HCT116 (cell line): ENCODE measurements around the gene EXOC6B. TPM values are rescaled to one million over a fixed set of nuclear protein-coding genes. Genes with fewer than 3 reads are reported as not detected.

Experiments used
- ATAC-seq: fragments of 200-7000 bp; cut with Tn5 transposase; 2 replicates; pipeline ENCODE4 v1.9.1; 2020; ENCODE audit warnings: mild to moderate bottlenecking, moderate library complexity
- BruUV-seq: library from RNA; stranded (reverse); fragments of 400-500 nt; replicated peaks from 2 replicates; lab custom pipeline; 2021; lab: Mats Ljungman, UMichigan
- CTCF ChIA-PET: fragments of 300-600 bp; sonication (Branson Sonifier 250); formaldehyde crosslinking; loops from one replicate; lab custom pipeline; 2021; ENCODE audit warnings: antibody characterized with exemption; lab: Charles Lee
- POLR2A ChIA-PET: fragments of 300-600, 350-600 bp; sonication (Branson Sonifier 250); formaldehyde crosslinking; loops from one replicate; lab custom pipeline; 2021; ENCODE audit warnings: antibody characterized with exemption; lab: Charles Lee
- RAD21 ChIA-PET, 2 experiments: fragments of 300-600 bp; sonication (Branson Sonifier 250); formaldehyde crosslinking; loops; one replicate each; lab custom pipeline; 2023; ENCODE audit warnings: low total read pairs in 2 of 2; ENCODE audit not compliant: uncharacterized antibody in 2 of 2, unreplicated experiment in 2 of 2, low non-redundant PET in 1 of 2; lab: Charles Lee
- DNase-seq: peaks from one replicate; pipeline ENCODE4 v3.0.0-alpha.2; 2010; ENCODE audit warnings: low read depth, low spot score
- H2AFZ ChIP-seq: fragments of 200-600 bp; shearing (Covaris generic), sonication (generic); 2 replicates; pipeline ENCODE4 v1.6.1; 2017; ENCODE audit warnings: low read depth, mixed run types, mixed read lengths, antibody characterized with exemption, low read length; ENCODE audit not compliant: poor library complexity, severe bottlenecking
- H3K27ac ChIP-seq: 2 replicates; pipeline ENCODE4 v1.5.1; 2012; ENCODE audit warnings: low read depth, low read length
- H3K27me3 ChIP-seq: fragments of 200-600 bp; sonication (generic); 2 replicates; pipeline ENCODE4 v1.6.1; 2016; ENCODE audit warnings: mixed run types, low read length, mixed read lengths; ENCODE audit not compliant: insufficient read depth
- H3K36me3 ChIP-seq, 2 experiments: fragments of 200-500 bp in 1 of 2; fragments of 200-600 bp in 1 of 2; sonication (Bioruptor generic) in 1 of 2; sonication (generic) in 1 of 2; 2 replicates each; pipeline versions ENCODE4 v1.5.1 to v1.6.1; 2014 to 2016; ENCODE audit warnings: low read length in 2 of 2, inconsistent platforms in 1 of 2, mixed read lengths in 1 of 2, mixed run types in 1 of 2; ENCODE audit not compliant: insufficient read depth in 2 of 2, control insufficient read depth in 1 of 2
- H3K4me1 ChIP-seq, 2 experiments: fragments of 200-600 bp in 1 of 2; sonication (generic) in 1 of 2; 2 replicates each; pipeline versions ENCODE4 v1.5.1 to v1.6.1; 2012 to 2017; ENCODE audit warnings: low read length in 2 of 2, inconsistent platforms in 1 of 2, mild to moderate bottlenecking in 1 of 2, mixed read lengths in 1 of 2, mixed run types in 1 of 2, moderate library complexity in 1 of 2; ENCODE audit not compliant: insufficient read depth in 2 of 2, control insufficient read depth in 1 of 2
- H3K4me2 ChIP-seq: fragments of 200-600 bp; sonication (generic); 2 replicates; pipeline ENCODE4 v1.6.1; 2017; ENCODE audit warnings: mixed run types, low read length, mixed read lengths
- H3K4me3 ChIP-seq, 2 experiments: fragments of 200-600 bp in 1 of 2; sonication (generic) in 1 of 2; replicated peaks in 1 of 2; 2 replicates each; pipeline ENCODE4 v1.5.1; 2011 to 2016; ENCODE audit warnings: low read length in 2 of 2, control low read depth in 1 of 2, low read depth in 1 of 2, mild to moderate bottlenecking in 1 of 2, mixed read lengths in 1 of 2, mixed run types in 1 of 2
- H3K79me2 ChIP-seq: fragments of 200-600 bp; sonication (generic); 2 replicates; pipeline ENCODE4 v1.6.1; 2017; ENCODE audit warnings: mild to moderate bottlenecking, mixed run types, low read length, moderate library complexity, mixed read lengths; ENCODE audit not compliant: insufficient read depth
- H3K9ac ChIP-seq: fragments of 200-600 bp; sonication (generic); 2 replicates; pipeline ENCODE4 v1.6.1; 2016; ENCODE audit warnings: low read length, mixed read lengths
- H3K9me2 ChIP-seq: fragments of 200-600 bp; sonication (generic), shearing (Covaris generic); 2 replicates; pipeline ENCODE4 v1.6.1; 2017; ENCODE audit warnings: mixed run types, mild to moderate bottlenecking, moderate library complexity; ENCODE audit not compliant: insufficient read depth
- H3K9me3 ChIP-seq, 2 experiments: fragments of 200-500 bp in 1 of 2; fragments of 200-600 bp in 1 of 2; sonication (Bioruptor generic) in 1 of 2; sonication (generic) in 1 of 2; 2 replicates each; pipeline ENCODE4 v1.6.1; 2014 to 2017; ENCODE audit warnings: low read length in 2 of 2, mixed read lengths in 2 of 2, inconsistent platforms in 1 of 2, low read depth in 1 of 2, mild to moderate bottlenecking in 1 of 2, mixed run types in 1 of 2, moderate library complexity in 1 of 2; ENCODE audit not compliant: control insufficient read depth in 1 of 2, insufficient read depth in 1 of 2
- H4K20me1 ChIP-seq: fragments of 200-600 bp; sonication (generic), shearing (Covaris generic); 2 replicates; pipeline ENCODE4 v1.6.1; 2017; ENCODE audit warnings: mixed run types, mild to moderate bottlenecking, moderate library complexity; ENCODE audit not compliant: insufficient read depth
- CBX3 ChIP-seq: IDR thresholded peaks from 2 replicates; pipeline ENCODE4 v1.6.1; 2012; ENCODE audit warnings: low read depth
- CEBPB ChIP-seq: IDR thresholded peaks from 2 replicates; pipeline ENCODE4 v1.6.1; 2012; ENCODE audit warnings: low read depth
- EGR1 ChIP-seq: IDR thresholded peaks from 2 replicates; pipeline ENCODE4 v1.6.1; 2012; ENCODE audit warnings: low read depth
- EZH2 ChIP-seq: fragments of 200-600 bp; sonication (generic); IDR thresholded peaks from 2 replicates; pipeline ENCODE4 v1.6.1; 2017; ENCODE audit warnings: antibody characterized with exemption, mixed run types
- FOSL1 ChIP-seq: IDR thresholded peaks from 2 replicates; pipeline ENCODE4 v1.6.1; 2012; ENCODE audit warnings: low read depth
- JUND ChIP-seq: IDR thresholded peaks from 2 replicates; pipeline ENCODE4 v1.6.1; 2012
- POLR2A ChIP-seq: IDR thresholded peaks from 2 replicates; pipeline ENCODE4 v1.7.0; 2011; ENCODE audit warnings: borderline replicate concordance; ENCODE audit not compliant: insufficient read depth, insufficient read length; ENCODE audit errors: extremely low read depth
- YY1 ChIP-seq: IDR thresholded peaks from 2 replicates; pipeline ENCODE4 v1.6.1; 2011; ENCODE audit warnings: low read length, low read depth, moderate library complexity, mild to moderate bottlenecking; ENCODE audit not compliant: insufficient replicate concordance; ENCODE audit errors: extremely low read depth
- ZNF274 ChIP-seq: fragments of 200-500 bp; sonication (Bioruptor generic); IDR thresholded peaks from 2 replicates; pipeline ENCODE4 v1.6.1; 2014; ENCODE audit warnings: mild to moderate bottlenecking, low read depth, low read length, inconsistent platforms
- intact Hi-C: fragments of 100-400 bp; cut with micrococcal nuclease; formaldehyde crosslinking; loops from 2 replicates; pipeline ENCODE4 v1.10.0; 2022
- total RNA-seq: library from RNA; stranded (reverse); gene quantifications from one replicate; pipeline ENCODE4 v1.2.1, GENCODE V29; 2021; ENCODE audit not compliant: unreplicated experiment
- TF ChIP-seq, protein P1 (sequence below): IDR thresholded peaks from 2 replicates; pipeline ENCODE4 v1.6.1; 2012; ENCODE audit warnings: low read depth
- TF ChIP-seq, protein P2 (sequence below): IDR thresholded peaks from 2 replicates; pipeline ENCODE4 v1.6.1; 2012

EXOC6B gene
- total RNA-seq, 1 experiment from 2014 or later, result 25.4 TPM

DNA sequence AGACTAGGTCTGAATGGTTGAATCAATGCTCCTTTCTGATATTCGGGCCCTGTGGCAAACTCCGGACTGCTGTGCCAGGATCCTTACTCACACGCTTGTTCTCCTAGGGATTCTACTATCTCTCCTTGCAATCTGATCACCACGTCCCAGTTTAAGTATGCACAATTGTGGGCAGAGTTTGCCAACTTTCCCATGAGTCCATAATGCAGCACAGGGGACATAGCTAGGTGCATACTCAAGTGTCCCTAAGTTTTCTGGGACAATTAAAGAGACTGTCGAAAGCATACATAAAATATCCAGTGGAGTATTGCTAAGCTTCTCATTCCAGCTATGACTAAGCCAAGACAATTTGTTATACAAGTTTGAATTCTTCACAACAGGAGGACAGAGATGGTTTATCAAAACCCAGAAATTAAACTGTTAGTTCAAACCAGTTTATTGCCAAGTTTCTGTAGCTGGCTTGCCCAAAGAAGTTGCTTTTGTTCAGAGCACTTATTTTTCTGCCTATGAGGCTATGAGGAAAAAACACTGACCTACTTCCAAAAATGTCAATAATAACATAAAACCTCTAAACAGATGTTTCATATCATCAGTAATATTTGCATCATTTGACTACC, 136.1 kb downstream of the EXOC6B start (continued):
- TF ChIP-seq, protein P1, sequence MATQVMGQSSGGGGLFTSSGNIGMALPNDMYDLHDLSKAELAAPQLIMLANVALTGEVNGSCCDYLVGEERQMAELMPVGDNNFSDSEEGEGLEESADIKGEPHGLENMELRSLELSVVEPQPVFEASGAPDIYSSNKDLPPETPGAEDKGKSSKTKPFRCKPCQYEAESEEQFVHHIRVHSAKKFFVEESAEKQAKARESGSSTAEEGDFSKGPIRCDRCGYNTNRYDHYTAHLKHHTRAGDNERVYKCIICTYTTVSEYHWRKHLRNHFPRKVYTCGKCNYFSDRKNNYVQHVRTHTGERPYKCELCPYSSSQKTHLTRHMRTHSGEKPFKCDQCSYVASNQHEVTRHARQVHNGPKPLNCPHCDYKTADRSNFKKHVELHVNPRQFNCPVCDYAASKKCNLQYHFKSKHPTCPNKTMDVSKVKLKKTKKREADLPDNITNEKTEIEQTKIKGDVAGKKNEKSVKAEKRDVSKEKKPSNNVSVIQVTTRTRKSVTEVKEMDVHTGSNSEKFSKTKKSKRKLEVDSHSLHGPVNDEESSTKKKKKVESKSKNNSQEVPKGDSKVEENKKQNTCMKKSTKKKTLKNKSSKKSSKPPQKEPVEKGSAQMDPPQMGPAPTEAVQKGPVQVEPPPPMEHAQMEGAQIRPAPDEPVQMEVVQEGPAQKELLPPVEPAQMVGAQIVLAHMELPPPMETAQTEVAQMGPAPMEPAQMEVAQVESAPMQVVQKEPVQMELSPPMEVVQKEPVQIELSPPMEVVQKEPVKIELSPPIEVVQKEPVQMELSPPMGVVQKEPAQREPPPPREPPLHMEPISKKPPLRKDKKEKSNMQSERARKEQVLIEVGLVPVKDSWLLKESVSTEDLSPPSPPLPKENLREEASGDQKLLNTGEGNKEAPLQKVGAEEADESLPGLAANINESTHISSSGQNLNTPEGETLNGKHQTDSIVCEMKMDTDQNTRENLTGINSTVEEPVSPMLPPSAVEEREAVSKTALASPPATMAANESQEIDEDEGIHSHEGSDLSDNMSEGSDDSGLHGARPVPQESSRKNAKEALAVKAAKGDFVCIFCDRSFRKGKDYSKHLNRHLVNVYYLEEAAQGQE, result no peak
- no peak for TF ChIP-seq EGR1
- no peak for TF ChIP-seq FOSL1

DNA sequence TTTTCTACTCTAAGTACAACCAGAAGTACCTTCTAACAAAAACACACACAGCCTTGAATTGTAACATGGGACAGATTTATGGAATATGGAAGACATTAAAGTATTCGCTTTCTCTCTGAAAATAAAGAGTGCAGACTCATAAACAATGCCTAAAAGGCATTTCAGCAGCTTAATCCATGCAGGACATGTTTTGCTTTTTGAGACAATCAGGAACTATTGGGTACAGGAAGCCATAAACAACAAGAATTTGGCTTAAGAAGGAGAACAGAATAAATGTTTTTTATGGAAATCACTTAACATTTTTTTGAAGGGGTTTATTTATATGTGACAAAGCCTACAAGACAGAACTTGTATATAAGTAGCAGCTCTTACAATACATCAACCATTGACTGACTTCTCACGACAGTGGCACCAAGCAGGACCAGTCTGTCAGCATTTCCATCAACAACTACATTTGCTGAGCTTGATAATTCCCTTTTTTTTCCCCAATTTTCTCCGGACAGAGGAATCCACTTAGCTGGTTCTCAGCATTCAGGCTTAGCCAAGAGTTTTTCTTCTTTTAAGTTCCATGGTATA, 140.1 kb downstream of the EXOC6B start:
- ChIA-PET CTCF (no interaction called here), RAD21 (no interaction called here), POLR2A (no interaction called here)
- Histone ChIP-seq H3K4me2 (no peak overlapping the region), H3K4me1 (no peaks in the 10 kb centered on the region), H3K27ac (no peak overlapping the region), H3K9me2 (no peaks in the 10 kb centered on the region), H4K20me1 (no peaks in the 10 kb centered on the region), H3K36me3 (no peaks in the 10 kb centered on the region), H3K27me3 (no peaks in the 10 kb centered on the region), H3K9ac (no peak overlapping the region), H3K4me3 (no peak overlapping the region), H3K9me3 (no peaks in the 10 kb centered on the region), H2AFZ (no peak overlapping the region), H3K79me2 (no peaks in the 10 kb centered on the region)
- intact Hi-C loops, result no loop called here
- ATAC-seq, result no peak
- BruUV-seq, result no TSS peak
- no peak for DNase-seq
- TF ChIP-seq CBX3 (no peak), CEBPB (no peak), JUND (no peak), EZH2 (no peak), ZNF274 (no peak), EGR1 (no peak), YY1 (no peak), POLR2A (no peak)
- TF ChIP-seq, protein P2, sequence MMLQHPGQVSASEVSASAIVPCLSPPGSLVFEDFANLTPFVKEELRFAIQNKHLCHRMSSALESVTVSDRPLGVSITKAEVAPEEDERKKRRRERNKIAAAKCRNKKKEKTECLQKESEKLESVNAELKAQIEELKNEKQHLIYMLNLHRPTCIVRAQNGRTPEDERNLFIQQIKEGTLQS, result no peak
